BJ (cell line): Measurements from ENCODE around the gene PDE6B. TPM values are rescaled to one million over a fixed set of nuclear protein-coding genes. Genes with fewer than 3 reads are reported as not detected.

Source experiments
- CTCF ChIA-PET: fragments of 350-600 bp; formaldehyde crosslinking; extraction: SDS; loops from one replicate; lab custom pipeline; 2021; ENCODE audit warnings: antibody characterized with exemption, inconsistent platforms; lab: Yijun Ruan, JAX
- POLR2A ChIA-PET: fragments of 300-600 bp; sonication (Branson Sonifier 250); formaldehyde crosslinking; extraction: SDS; loops from one replicate; lab custom pipeline; 2021; ENCODE audit warnings: antibody characterized with exemption; lab: Charles Lee
- DNase-seq: peaks from one replicate; pipeline ENCODE4 v3.0.0-alpha.2; 2011; ENCODE audit warnings: low read depth
- H3K27me3 ChIP-seq: 2 replicates; pipeline ENCODE4 v1.6.0; 2011; ENCODE audit warnings: low read length; ENCODE audit not compliant: control insufficient read depth, insufficient read depth
- H3K36me3 ChIP-seq: 2 replicates; pipeline ENCODE4 v1.5.1; 2011; ENCODE audit warnings: low read length; ENCODE audit not compliant: control insufficient read depth, insufficient read depth
- H3K4me3 ChIP-seq: 2 replicates; pipeline ENCODE4 v1.5.1; 2011; ENCODE audit warnings: low read depth, mild to moderate bottlenecking, control low read depth, low read length
- CTCF ChIP-seq: IDR thresholded peaks from 2 replicates; pipeline ENCODE4 v1.5.1; 2011; ENCODE audit warnings: low read depth, mild to moderate bottlenecking, control low read depth, inconsistent platforms, low read length, moderate library complexity; ENCODE audit not compliant: insufficient read depth
- polyA plus RNA-seq: library from polyadenylated mRNA; depleted of rRNA; stranded (reverse); fragments of >200 nt; gene quantifications from 2 replicates; pipeline ENCODE4 v1.2.3, GENCODE V29; 2011

Gene PDE6B
- polyA plus RNA-seq, 1 experiment, result 0.10 TPM

DNA sequence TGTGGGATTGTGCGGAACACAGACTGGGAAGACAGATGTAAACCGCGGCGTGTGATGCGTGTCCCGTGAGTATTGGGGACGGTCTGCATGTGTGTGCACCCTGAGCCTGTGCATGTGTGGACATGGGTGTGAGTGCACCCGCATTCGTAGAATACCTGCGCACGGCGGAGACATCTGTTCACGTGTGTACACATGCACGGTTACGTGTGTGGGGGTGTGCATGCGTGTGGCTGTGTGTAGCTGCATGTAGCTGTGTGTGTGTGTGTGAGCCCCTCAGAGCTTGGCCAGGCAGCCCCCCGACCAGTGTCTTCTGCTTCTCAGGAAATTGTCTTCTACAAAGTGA lies 29.1 kb downstream of the PDE6B start:
- no peak for DNase-seq
- POLR2A ChIA-PET, result no interaction called here
- no peak for TF ChIP-seq CTCF
- CTCF ChIA-PET, result no interaction called here
- H3K27me3 ChIP-seq, result no peaks in the 10 kb centered on the region
- H3K36me3 ChIP-seq, result no peaks in the 10 kb centered on the region
- H3K4me3 ChIP-seq, result no peak overlapping the region

- ChIA-PET CTCF (no interaction called here), POLR2A (no interaction called here)
- no peak for TF ChIP-seq CTCF
- H3K27me3 ChIP-seq, result no peaks in the 10 kb centered on the region
- no peak for DNase-seq
- H3K4me3 ChIP-seq, result no peak overlapping the region
- H3K36me3 ChIP-seq, result no peaks in the 10 kb centered on the region
These were observed 29.6 kb downstream of the PDE6B start for GRCh38 chr4:654871-655463.

DNA sequence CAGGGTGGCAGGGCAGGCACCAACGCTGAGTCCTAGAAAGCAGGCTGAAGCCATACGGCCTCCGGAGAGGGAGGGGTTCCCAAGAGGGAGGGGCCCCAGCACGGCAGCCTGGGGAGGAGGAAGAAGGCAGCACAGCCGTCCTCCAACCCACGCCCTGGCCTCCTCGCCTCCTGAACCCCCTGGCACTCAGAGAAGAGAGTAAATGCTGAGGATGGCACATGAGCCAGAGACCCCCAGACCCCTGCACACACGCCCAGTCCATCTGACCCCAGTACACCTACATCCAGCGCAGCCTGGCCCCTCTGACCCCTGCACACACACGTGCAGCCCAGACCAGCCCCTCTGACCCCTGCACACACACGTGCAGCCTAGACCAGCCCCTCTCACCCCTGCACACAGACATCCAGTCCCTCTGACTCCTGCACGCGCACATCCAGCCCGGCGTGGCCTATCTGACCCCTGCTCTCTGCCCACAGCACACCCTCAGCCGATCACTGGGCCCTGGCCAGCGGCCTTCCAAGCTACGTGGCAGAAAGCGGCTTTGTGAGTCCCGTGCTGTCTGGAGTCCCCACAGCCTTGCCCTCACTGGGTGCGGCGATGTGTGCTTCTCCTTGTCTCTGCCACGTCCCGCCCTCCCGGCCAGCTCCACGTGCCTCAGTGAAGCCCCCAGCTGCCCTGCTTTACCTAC lies 30.2 kb downstream of the PDE6B start:
- TF ChIP-seq CTCF, result no peak
- POLR2A ChIA-PET, result no interaction called here
- no peak for DNase-seq

DNA sequence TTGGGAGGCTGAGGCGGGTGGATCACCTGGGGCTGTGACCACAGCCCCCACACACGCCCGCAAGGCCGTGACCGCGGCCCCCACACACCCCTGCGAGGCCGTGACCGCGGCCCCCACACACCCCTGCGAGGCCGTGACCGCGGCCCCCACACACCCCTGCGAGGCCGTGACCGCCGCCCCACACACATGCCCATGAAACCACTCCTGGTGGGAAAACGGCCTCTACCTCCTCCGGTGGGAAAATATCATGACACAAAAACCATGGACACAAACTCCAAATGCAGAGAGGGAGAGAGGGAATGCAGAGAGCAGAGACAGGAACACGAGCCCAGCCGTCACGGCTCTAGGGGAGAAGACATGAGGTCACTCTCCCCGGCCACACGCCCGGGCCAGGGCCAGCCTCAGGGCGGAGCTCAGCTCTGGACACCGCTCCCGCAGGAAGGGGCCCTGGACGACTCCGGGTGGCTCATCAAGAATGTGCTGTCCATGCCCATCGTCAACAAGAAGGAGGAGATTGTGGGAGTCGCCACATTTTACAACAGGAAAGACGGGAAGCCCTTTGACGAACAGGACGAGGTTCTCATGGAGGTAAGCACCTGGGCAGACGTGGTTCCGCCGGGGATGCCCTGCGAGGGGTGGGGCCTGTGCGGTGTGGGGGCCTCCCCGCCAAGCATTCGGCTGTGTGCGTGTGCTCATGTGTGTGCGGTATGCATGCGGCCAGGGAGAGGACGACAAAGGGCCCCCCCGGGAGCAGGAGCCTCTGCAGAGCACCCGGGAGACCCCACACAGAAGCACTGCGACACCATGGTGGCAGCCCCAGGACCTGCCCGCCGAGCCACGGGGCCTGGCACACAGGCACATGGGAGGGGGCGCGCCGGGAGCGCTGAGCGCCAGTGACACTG lies 31.3 kb downstream of the PDE6B start:
- H3K27me3 ChIP-seq, result no peaks in the 10 kb centered on the region
- no peak for TF ChIP-seq CTCF
- CTCF ChIA-PET, result no interaction called here

More for the DNA sequence above, 30.2 kb downstream of the PDE6B start:
- CTCF ChIA-PET, result no interaction called here
- Histone ChIP-seq H3K4me3 (no peak overlapping the region), H3K27me3 (no peaks in the 10 kb centered on the region), H3K36me3 (no peaks in the 10 kb centered on the region)

DNA sequence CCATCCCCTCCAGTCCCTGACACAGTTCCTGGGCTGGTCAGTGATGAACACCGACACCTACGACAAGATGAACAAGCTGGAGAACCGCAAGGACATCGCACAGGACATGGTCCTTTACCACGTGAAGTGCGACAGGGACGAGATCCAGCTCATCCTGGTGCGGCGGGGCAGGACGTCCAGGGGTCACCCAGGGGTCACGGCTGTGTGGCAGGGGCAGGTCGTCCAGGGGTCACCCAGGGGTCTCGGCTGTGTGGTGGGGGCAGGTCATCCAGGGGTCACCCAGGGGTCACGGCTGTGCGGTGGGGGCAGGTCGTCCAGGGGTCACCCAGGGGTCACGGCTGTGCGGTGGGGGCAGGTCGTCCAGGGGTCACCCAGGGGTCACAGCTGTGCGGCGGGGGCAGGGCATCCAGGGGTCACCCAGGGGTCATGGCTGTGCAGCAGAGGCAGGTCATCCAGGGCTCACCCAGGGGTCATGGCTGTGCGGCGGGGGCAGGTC lies 32.0 kb downstream of the PDE6B start:
- DNase-seq, result no peak

More for the DNA sequence above, 31.3 kb downstream of the PDE6B start:
- no peak overlapping the region for H3K4me3 ChIP-seq
- no peaks in the 10 kb centered on the region for H3K36me3 ChIP-seq
- no peak for DNase-seq
- POLR2A ChIA-PET, result no interaction called here

More for the DNA sequence above, 32.0 kb downstream of the PDE6B start:
- POLR2A ChIA-PET, result no interaction called here
- no peak for TF ChIP-seq CTCF
- CTCF ChIA-PET, result no interaction called here
- H3K36me3 ChIP-seq, result no peaks in the 10 kb centered on the region
- H3K4me3 ChIP-seq, result no peak overlapping the region
- no peaks in the 10 kb centered on the region for H3K27me3 ChIP-seq
